Activated effector memory CD4-positive, alpha-beta T cell treated with anti-CD3 and anti-CD28 coated beads, Interleukin-2, amount 50 U/mL, for 16 hours (primary cell): ENCODE results near the gene DUSP15.
A peak's percentile ranks its signal among the peaks of the same experiment; 100 is the strongest.

ENCODE experiments used
- DNase-seq: peaks from one replicate; pipeline ENCODE4 v3.0.0-alpha.2; 2020

The DUSP15 gene

DNA sequence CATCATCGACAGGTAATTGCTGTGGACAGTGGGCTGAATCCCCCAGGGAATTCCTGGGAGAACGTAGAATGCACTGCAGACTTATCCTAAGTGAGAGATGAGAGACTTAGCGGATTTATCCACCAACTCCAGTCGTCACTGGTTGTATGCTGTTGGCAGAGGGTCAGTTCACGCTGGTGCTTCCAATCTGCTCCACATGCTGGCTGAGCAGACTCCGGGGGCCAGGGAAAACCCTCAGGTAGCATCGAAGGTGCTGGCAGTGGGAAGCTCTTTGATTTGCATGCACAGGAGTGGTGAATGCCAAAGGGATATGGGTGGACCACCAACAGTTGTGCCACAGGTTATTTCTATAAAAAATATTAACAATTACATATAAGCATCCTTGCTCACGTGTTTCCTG, 20.3 kb upstream of the DUSP15 start:
- DNase-seq = no peak

DNA sequence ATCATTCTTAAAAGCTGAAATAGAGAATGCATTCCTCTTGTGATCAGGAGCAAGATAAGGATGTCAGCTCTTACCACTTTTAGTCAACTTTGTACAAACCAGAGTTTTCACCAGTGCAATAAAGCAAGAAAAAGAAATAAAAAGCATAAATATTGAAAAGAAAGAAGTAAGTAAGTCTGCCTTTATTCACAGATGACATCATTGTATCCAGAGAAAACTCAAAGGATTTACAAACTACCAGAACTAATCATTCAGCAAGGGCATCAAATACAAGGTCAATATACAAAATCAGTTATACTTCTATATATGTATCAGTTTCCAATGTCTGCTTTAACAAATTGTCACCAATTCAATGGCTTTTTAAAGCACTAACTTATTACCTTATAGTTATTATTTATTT, 13.5 kb upstream of the DUSP15 start:
- no peak for DNase-seq

DNA sequence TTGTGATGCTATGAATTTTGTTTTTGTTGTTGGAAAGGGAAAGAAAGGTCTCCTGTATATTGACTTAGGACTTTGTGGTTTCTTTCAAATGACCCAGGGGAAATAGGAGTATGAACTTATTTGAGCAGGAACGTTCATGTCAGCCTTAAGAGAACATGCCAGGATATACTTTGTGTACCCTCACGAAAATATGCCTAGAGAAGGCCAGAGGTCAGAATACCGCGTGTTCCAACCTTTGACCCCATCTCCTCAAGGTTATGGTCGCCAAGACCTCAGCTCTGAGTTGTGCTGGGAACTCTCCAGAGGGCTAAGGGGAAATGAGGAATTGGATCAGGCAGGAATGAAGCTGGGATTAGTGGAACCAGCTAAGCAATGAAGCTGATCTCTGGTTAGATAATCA, 11.6 kb upstream of the DUSP15 start:
- DNase-seq = no peak

DNA sequence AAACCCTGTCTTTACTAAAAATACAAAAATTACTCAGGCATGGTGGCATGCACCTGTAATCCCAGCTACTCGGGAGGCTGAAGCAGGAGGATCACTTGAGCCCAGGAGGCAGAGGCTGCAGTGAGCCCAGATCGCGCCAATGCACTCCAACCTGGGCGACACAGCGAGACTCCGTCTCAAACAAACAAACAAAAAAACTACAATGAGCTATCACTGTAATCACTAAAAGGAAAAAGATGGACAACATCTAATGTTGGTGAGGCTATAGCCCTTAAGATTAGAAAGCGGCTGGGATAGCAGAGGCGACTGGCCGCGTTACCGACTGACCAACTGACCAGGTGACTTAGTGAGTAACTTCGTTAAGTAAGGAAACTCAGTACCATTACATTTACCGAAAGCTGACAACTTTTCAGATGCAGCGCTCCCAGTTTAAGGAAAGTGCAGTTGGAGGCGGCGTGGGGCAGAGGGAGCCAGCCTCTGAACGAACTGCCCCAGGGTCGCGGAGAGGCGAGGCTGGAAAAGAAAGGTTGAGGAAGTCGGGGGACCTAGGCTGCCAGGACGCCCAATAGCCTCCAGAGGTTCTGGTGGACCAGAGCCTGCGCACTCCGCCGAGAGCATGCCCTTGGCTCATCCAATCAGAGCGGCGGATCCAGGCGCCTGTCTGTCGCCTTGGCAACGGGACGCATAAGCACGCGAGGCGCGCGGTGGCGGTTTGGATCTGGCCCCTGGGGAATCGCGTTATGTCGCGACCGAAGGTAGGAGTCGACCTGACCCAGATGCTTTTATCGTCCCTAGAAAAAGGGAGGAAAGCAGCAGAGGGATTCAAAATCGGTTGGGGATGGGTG, 9.0 kb upstream of the DUSP15 start:
- peak; percentile 91 for DNase-seq

DNA sequence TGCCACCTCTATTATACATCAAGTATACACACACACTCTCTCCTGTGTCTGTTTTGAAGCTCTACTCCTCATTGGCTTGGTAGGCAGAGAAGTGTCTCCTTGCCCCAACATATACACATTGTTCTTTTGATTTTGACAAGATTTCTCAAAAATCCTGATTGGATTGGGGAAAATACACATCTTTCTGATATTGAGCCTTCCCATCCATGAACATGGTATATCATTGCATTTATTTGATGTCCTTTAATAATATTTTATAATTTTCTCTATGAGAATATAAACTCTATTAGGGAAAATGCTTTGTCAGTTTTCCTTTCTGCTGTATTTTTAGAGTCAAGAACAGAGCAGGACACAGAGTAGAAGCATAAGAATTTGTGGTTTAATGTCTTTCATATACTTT, 7.4 kb upstream of the DUSP15 start:
- DNase-seq = no peak

DNA sequence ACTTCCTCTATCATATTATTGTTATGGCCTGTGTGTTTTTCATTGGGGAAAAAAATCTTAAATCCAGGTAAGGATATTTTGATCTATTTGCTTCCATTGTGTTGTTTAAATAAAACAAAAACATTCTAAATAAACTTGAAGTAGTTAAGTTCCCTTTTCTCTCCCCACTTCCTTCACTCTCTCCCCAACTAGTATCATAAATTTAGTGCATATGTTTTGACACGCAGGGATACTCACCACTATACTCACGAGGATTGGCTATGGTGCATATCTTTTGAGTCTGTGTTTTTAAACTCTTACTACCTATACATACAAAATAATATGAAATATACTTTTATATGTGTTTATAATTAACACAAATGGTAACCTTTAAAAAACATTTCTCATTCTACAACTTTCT, 5.3 kb upstream of the DUSP15 start:
- no peak for DNase-seq

DNA sequence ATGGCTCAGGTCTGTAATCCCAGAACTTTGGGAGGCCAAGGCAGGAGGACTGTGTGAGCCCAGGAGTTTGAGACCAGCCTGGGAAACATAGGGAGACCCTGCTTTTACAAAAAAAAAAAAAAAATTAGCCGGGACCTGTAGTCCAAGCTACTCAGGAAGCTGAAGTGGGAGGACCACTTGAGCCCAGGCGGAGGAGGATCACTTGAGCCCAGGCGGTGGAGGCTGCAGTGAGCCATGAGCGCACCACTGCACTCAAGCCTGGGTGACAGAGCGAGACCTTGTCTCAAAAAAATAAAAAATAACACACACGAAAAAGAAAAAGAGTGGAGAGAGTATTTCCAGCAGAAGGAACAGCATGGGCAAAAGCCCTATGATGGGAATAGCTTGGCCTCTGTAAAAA, 2.1 kb upstream of the DUSP15 start:
- DNase-seq = no peak

DNA sequence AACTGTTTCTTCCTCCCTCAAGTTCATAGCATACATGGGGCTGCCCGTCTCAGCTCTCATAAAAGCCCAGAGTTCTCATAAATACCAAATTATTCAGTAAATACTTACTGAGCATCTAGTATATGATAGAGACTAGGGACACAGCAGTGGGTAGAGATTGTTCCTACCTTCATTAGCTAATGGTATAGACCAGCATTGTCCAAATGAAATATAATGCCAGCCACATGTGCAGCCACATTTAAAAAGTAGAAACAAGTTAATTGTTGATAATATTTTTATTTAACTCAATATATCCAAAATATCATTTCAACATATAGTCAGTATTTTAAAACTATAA, 1.3 kb upstream of the DUSP15 start:
- DNase-seq = no peak

DNA sequence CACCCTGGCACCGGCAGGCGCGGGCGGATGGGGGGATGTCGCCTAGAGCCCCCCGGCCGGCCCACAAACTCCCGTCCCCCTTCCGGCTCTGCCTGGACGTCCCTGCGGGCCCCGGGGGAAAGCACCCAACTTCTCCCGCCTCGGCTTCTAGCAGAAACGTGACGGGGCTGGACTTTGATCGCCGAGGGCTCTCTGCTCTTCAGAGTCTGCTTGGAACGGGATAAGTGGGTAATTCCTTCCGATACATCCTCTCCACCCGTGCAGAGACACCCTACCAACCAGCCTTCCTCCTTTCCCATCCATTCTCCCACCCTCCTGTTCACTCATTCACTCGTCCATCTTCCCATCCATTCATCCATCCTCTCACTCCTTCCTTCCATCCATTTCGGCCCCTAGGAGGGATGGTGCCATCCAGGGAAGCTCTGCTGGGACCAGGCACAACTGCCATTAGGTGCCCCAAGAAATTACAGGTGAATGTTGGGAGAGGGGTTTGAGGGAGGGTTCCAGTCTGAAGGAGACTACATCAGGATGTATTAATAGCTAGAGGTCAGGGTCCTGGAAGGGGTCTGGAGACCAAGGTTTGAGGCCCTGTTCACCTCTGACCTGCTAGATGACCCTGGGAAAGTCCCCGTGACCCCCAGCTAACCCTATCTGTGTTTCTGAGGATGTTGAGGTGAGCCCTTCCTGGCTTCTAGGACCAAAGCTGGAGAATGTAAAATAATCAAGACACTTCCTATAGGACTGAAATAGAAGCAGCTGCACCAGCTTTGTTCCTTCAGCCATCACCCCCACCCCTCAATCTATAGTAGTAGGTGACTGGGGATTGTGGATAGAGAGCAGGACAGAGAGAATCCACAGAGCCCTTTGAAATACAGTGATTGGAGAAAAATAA, 645 bp upstream of the DUSP15 start:
- DNase-seq = no peak

DNA sequence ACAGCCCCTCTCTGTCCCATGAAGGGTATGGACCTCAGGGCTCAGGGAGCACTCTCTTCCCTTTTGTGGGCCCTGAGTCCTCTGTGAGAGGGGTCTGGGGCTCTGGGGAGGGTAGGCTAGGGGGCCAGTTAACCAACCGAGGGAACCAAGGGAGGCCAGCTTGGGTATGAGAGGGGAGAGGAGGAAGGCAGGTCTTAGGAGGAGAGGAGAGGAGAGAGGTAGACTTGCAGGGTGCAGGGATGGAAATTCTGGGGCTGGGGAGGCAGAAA, 720 bp downstream of the DUSP15 start:
- DNase-seq = no peak

DNA sequence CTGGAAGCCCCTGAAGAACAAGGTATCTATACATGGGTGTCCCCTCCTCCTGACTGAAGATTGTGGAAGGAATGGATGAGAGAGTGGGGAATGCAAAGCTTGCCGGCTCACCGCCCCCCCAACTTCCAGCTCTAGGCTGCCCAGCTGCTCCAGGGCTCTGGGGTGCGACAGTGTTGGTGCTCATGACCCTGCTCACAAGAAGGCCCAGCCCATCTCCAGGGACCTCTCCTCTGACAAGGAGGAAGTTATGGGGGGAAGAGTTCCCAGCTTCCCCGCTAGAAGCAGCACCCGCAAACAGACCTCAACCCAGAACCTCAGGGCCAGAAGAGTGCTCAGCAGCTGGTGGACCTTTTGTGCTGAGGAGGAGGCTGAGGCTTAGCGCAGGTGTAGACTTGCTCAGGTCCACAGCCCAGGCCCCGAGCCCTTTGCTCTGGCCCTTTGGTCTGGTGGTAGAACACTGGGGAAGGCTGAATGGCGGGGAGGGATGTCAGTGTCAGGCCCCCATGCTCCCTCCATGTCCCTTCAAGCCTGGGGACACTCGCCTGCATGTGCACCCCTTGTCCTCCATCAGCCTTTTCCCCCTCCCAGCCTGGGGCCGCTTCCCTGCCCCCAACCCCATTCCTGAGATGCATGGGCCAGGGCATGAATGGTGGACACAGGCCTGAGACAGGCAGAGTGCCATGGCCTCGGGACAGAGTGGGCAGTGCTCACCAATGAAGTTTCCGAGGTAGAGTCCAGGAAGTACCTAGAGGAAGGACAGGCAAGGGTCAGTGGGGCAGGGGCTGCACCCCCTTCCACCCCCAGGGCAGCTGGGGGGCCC, 1.3 kb downstream of the DUSP15 start:
- no peak for DNase-seq

DNA sequence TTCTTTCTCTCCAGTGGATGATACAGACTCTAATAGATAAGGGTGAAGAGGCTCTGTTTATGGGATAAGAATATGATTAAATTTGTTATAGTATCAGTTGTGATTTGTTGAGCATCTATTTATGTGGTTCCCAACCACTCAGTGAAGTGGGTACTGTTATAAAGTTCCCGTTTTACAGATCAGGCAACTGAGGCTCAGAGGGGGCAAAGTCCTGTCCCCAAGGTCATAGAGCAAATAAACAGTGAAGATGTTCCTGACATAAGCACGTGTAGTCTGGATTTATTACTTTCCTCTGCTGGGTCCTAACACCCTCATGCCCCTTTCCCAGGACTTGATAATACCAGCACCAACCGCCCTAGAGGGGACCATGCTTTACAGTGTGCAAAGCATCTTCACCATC, 4.1 kb downstream of the DUSP15 start:
- DNase-seq = no peak

DNA sequence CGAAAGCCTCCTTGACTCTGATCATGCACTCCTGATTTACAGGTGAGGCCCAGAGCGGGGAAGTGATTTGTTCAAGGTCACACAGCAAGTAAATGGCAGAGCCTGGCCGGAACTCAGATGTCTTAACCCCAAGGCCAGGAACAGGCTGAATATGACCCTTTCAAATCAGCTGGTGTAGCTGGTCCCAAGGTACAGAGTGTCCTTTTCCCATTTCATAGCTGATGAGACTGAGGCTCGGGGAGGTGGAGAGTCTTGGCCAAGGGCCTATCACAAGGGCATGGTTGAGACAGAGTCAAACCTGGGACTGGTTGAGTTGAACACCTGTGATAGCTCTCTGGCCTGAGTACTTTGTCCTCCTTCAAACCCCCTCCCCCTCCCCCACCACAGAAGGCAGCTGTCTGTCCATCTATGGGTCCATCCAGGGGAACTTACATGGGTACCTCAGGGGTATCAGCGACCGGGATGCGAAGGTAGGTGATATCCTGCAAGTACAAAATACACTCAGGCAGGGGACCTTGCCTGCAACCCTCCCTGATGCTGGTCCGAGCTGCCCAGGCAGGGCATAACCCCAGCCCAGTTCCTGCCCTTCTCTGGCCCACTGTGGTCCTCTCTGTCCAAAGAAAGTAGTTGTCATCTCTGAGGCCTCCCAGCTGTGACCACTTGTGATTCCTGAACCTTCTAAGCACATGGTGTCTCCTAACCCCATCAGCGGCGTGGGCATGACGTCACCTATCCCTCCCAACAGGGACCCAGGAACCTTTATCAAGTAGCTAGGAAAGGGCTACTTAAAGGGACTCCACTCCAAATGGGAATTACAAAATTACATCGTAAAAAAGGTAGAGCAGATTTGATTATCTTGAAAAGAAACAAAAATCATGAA, 5.6 kb downstream of the DUSP15 start:
- no peak for DNase-seq

DNA sequence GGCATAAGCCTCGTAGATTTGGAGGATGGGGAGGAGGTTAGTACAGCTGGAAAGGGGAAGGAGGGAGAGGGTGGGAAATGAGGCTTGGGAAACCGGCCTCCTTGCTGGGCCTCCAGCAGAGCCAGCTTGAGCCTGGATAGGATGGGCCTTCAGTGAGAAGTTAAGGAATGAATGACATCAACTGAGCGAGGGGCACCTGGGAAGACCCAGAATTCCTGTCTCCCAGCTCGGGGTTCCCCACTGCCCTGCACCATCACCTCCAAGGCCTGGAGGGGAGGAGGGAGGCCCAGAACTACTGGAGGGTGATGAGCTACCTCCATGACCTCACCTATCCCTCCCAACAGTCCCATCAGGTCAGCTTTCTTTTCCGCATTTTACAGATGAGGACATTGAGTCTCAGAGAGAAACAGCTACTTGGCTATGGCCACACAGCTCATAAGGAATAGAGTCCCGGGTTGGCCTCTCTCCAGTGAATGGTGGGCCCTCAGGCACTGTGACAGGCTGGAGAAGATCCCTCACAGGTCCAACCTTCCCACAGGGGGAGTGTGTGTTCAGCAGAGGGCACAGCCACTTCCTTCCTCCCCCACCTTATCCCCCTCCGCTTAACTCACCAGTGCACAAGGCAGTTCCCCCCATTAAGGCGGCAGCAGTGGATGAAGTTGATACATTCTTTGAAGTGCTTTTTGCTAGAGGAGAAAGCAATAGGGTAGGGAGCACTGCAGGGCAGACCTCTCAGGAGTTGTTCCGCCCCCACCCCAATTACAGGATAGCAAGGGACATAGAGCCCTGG, 6.8 kb downstream of the DUSP15 start:
- DNase-seq = peak; percentile 50

DNA sequence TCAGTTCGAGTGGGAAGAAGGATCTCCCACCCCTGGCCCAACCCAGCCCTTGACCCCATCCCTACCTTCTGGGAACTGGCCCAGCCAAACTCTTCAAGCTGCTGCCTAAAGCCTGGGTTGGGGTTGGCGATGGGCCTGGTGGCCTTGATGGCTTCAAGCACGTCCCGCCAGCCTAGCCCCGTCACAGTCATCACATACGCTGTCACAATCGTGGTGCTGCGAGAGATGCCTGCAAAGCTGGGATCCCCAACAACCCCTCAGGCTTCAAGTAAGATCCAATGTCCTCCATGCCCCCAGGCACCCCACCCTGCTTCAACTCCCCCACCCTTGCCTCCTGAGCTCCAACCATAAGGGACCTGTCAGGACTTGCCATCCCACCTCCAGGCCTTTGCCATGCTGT, 7.8 kb downstream of the DUSP15 start:
- DNase-seq = peak; percentile 55

DNA sequence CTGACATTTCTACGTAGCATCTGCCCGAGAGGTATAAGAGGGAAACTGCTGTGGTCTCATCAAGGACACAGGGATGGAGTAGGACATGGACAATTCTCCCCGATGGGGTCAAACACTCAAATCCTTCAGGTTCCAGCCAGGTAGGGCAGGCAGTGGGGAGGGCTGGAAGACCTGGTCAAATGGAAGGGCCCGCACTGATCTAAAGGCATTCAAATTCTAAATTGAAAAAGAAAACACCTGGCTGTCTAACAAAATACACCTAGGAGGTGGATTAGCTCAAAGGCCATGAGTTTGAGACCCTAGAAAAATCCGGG, 8.2 kb downstream of the DUSP15 start:
- no peak for DNase-seq

DNA sequence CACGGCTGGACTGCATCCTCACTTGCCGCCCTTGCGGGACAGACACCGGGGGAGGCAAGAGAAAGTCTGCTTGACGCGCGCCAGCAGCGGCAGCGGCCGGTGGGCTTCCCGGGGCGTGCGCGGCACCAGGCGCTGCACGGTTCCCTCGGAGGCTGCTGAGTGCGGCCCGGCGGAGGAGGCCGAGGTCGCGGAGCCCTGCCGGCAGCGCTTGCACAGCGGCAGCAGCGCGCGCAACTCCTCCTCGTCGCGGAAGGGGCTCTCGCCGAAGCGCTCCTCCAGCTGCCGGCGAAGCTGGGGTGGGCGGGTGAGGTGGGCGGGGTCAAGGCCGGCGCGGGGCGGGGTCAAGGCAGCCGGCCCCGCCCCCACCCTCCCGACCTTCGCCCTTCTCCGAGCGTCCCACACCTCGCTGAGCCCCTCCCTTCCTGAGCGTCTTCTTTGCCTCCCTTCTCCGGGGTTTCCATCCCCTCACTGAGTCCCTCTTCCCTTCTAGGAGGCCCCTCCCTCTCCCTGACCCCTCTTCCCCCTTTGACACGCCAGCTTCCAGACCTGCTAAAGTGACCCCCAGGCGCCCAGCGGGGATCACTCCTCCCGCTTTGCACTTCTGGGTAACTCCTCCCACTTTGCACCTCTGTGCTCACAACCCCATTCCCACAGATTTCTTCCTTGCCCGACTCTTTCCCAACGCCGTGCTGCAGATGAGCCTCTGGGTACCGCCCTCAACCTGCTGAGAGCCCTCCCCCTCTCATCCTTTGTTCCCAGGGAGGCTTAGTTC, 8.8 kb downstream of the DUSP15 start:
- peak; percentile 86 for DNase-seq

DNA sequence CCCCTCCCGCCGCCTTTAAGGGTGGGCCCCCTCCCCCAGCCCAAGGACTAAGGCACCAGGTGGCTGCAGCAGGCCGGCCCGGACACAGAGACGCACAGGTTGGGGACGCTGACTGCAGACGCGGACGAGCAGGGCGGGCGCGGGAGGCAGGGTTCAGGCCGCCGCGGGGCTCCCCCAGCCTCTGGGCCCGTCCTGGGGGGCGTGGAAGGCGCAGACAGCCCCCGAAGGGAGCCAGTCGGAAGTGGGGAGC, 9.3 kb downstream of the DUSP15 start:
- DNase-seq = no peak

DNA sequence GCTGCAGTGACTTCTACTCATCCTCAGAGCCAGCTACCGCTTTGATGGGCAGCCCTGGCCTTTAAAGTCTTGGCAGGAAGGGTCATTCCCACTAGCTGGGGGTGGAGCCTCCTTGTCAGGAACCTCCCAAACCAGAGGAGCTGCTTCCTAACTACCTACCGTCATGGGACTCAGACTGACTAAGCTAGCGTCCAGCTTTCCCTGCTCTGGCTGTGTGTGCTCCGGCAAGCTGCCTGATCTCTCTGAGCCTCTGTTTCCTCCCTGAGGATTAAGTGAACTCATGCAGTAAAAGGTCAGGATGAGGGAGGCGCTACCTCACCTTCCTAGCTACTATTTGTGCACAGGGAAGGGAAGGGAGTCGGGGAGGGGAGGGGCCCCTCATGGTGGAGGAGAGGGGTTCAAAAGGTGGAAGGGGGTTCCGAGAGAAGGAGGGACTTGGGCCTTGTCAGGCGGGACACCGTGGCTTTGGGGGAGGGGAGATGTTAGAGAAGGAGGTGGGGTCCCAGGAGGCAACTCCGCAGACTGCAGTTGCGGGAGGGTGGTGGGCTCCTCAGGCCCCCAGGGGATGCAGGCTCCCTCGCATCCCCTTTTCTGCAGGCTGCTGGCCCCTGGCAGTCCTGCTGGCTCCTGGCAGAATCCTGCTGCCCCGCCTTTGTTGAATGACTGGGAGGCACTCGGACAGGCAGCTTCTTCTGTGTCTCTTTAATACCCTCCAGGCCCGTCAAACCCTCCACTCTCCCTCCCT, 9.8 kb downstream of the DUSP15 start:
- peak; percentile 54 for DNase-seq

DNA sequence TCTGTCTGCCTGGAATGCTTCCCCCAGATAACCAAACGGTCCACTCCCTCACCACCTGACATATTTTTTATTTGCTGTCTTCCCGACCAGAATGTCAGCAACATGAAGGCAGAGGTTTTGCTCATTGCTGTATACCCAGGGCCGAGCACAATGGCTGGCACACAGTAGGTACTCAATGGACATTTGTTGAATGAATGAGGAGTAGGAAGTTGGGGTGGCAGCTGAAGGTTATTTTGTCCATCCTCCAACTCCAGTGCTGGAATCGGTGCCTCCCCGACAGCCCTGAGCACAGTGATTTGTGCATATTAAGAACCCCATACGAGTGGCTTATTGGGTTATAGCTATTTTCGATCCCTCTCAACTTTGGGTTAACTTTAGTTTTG, 10.3 kb downstream of the DUSP15 start:
- DNase-seq = peak; percentile 17
